ENCODE measurements around the gene ZNF613. TPM values are rescaled to one million over a fixed set of nuclear protein-coding genes. Genes with fewer than 3 reads are reported as not detected.

Gene ZNF613
- total RNA-seq, 1 donor from 2014 or later = 3.5 TPM

Other genes starting within 250 kb of the ZNF613 start
- 3.0 TPM for gene SPACA6, start 234.1 kb upstream of the ZNF613 start, total RNA-seq
- not detected for gene HAS1, start 203.5 kb upstream of the ZNF613 start, total RNA-seq
- 1.2 TPM for gene FPR1, start 175.6 kb upstream of the ZNF613 start, total RNA-seq
- gene FPR2, start 166.3 kb upstream of the ZNF613 start, total RNA-seq = 0.36 TPM
- gene FPR3, start 132.3 kb upstream of the ZNF613 start, total RNA-seq = 1.00 TPM
- gene ZNF577, start 39.5 kb upstream of the ZNF613 start, total RNA-seq = 2.8 TPM
- 5.4 TPM for gene ZNF649, start 22.5 kb upstream of the ZNF613 start, total RNA-seq
- 5.7 TPM for gene ZNF350, start 59.4 kb downstream of the ZNF613 start, total RNA-seq
- 5.2 TPM for gene ZNF615, start 80.7 kb downstream of the ZNF613 start, total RNA-seq
- gene ZNF614, start 100.9 kb downstream of the ZNF613 start, total RNA-seq = 3.6 TPM
- gene ZNF432, start 121.4 kb downstream of the ZNF613 start, total RNA-seq = 5.9 TPM
- gene ZNF841, start 168.3 kb downstream of the ZNF613 start, total RNA-seq = 8.2 TPM
- 5.7 TPM for gene ZNF616, start 212.5 kb downstream of the ZNF613 start, total RNA-seq
- gene ZNF836, start 244.1 kb downstream of the ZNF613 start, total RNA-seq = 7.9 TPM

All from esophagus mucosa (tissue), 1 donor.